T-helper 2 cell (primary cell): ENCODE results near the gene ACSS1.

ENCODE experiments used
- DNase-seq, 5 experiments: peaks; one replicate each; pipeline versions ENCODE4 v3.0.0 to v3.0.0-alpha.2; 2012 to 2022

Gene ACSS1

DNA sequence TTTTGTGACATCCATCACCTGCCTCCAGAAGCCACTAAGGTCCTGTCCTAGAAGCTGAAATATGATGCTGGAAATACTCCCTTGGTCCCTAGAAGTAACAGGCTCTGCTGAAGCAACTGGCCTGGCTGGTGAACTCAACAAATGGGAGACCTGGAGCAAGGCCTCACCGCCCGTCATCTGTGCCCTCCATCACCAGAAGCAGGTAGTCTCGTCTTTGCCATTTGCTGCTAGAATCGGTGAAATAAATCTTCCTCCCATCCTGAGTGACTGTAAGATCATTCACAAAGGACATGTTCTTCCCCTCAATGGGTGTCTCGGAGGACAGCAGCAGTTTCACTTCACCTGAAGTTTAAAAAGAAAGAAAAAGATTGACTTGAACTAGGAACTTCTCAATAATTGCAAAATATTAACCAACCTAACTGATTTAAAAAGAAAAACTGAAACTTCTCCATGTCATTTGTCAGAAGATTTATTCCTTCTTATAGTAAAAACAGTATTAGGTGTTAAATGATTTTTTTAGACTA, 87.8 kb downstream of the ACSS1 start:
- DNase-seq: no peak

DNA sequence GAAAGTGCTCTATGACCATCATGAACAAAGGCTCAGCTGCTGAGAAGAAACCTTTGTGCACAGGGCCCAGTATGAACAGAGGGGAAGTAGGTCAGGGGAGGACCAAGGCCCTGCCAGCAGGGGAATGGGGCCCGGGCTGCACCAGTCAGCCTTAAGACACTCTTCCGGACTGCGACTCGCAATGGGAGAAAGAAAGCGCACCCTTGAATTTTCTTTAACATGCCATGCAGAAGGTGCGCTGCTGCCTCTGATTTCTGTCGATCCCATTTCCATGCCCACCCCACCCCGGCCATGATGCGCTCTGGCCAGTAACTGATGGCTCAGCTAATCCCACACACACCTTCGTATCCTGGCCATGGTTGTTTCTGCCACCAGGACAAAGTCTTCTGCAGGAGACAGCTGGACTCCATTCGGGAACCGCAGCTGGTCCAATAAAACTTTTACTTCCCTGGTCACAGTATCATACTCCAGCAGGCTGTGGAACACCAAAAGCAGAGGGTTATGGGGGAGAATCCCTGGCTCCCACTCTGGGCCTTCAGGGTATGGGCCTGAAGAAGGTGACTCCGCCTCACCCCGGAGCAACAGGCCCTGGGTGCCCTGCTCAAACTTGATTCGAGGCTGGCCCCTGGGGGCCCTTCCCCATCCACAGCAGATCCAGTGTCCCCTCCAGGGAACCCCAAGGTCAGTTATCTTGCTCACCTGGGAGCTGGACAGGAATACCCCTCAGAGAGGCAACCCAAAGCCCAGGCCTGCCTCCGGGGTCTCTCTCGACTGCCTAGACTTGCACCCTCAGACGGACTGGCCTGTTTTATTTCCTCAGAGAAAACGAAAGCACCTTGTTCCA, 88.5 kb downstream of the ACSS1 start:
- no peak for DNase-seq

DNA sequence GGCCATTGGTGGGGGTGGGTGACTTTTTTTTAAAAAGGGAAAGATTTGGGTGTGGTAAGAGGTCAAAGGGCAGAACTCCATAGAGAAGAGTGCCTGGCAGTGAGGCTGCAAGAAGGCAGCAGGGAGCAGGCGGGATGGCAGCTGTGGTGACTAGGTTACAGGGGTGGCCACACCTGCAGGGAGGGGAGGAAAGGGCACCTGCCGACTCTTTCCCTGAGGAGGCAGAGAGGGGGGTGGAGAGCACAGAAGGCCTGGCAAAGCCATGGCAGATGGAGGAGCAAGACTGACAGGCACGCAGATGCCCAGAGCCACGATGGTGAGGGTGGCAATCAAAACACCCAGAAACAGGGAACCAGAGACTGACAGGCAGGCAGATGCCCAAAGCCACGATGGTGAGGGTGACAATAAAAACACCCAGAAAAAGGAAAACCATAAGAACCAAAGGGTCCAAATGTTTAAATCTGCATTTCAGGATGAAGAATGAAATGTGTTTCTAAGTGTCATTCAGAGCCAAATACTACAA, 89.6 kb downstream of the ACSS1 start:
- DNase-seq: no peak

GRCh38 chr20:24966317-24967012, 91.5 kb downstream of the ACSS1 start:
- DNase-seq: no peak

- DNase-seq: no peak
These were observed 92.6 kb downstream of the ACSS1 start for GRCh38 chr20:24965065-24965919.

DNA sequence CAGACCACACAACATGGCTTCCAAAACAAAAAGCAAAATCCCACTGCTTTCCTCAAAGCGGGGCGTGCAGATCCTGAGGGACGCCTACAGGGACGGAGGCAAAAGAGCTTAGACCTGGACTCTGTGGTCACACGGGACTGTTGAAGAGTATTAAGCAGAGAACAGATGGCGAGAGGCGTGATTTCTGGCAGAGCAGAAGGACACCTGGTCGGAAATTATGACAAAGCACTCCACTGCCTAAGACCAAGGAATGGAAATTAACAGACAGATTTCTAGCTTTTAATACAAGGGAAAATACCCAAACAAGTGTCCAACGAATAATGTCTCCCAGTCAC, 93.5 kb downstream of the ACSS1 start:
- no peak for DNase-seq

DNA sequence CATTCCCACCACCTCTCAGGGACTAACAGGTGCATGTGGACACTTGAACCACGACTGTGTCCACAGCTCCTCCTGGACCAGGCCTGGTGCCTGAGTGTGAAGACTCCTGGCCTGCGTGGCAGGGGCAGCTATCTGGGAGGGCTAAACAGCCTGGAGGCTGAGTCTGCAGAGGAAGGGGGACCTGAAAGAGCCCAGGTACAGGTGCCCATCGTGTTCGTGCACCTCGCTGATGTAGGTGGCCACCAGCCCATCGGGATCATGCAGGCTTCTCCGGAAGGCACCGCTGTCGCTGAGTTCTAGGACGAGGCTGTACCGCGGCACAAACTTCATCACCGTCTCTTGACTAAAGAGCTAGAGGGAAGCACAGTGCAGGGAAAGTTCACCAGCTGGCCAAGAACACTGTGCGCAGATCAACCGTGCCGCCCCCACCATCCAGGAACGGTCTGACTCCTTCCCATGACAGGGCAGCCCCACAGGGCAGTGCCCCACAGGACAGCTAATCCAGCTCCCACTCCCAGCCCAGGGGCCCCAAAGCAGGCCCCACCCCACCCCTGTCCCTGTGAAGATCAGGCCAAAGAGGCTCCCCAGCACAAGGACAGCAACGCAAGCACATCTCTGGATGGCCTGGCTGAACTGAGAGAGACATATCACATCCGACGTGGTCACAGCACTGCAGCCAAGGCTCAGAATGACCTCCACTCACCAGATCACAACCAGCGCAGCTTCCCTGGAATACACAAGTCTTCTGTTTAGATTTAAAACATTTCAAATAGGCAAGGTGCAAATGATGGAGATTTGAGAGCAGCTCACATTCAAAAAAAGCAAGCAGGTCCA, 94.0 kb downstream of the ACSS1 start:
- no peak for DNase-seq

DNA sequence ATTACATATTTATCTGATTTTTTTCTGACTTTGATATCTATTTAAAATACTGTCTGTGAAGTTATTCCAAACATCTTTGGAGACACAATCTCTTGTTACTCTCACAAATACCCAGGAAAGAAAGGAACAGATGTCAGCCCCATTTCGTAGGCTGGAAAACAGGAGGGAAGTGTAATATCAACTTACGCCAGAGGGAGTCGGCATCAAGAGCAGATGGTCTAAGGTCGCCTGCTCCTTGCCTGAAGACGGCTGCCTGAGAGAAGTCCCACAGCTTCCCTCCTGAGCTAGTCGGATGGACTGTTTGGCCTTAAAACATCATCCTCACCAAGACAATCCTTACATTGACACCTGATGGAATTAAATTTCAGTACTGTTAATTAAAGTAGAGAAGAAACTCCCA, 95.4 kb downstream of the ACSS1 start:
- no peak for DNase-seq

- no peak for DNase-seq
These were observed 95.8 kb downstream of the ACSS1 start for GRCh38 chr20:24962182-24962492.

DNA sequence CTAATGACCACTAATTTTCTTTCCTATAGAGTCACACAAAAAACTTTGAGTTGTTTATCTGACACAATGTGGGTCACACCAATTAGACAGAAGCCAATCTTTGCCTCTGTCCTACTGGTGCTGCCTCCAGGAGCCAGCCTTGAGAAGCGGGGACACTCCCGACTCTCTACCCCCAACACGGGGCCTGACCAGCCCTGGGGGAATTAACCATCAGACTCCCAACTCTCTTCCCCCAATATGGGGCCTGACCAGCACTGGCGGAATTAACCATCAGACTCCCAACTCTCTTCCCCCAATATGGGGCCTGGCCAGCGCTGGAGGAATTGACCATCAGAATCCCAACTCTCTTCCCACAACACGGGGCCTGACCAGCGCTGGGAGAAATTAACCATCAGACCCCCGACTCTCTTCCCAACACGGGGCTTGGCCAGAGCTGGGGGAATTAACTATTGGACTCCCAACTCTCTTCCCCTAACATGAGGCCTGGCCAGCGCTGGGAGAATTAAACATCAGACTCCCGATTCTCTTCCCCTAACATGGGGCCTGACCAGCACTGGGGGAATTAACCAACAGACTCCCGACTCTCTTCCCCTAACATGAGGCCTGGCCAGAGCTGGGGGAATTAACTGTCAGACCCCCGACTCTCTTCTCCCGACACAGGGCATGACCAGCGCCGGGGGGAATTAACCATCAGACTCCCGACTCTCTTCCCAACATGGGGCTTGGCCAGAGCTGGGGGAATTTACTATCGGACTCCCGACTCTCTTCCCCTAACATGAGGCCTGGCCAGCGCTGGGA, 96.4 kb downstream of the ACSS1 start:
- no peak for DNase-seq

DNA sequence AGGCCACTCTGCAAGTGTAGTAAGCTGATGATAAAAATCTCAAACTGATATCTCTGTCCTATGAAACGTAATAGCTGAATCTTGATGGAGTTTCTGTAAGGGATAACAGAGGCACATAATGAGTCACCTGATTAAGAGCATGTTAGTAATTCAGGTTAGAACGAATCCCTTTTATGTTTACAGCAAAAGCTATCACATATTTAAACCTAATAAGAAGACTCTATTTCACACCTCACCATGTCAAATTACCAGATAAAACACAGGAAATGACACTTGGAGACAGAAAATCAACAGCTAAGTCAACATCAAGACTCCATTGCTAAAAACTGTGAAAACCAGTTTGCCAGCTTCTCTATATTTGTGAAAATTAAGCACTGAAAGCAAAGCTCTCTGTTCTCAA, 97.1 kb downstream of the ACSS1 start:
- peak in 2 of 5 experiments; percentile 79 to 83 for DNase-seq

DNA sequence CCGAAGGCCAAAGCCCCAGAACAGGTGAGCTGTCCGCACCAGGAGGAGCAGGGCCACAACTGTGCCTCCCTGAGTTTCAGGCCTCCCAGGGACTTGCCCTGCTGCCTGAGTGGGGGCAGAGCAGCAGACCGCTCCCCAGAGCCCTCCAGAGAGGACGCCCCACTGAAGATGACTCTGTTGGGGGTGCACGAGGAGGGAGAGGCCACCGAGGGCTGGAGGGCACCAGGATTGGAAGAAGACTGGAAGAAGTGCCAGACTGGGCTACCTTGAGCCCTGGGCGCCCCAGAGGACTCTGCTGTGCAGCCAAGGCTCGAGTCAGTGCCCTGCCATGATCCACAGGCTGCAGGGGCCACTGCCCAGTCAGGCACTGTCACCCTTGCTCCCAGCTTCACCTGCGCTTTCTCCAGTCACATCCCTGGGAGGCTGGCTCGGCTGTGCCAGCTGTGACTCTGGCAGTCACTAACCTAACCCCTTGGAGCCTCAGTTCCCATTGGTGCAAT, 97.6 kb downstream of the ACSS1 start:
- no peak for DNase-seq

DNA sequence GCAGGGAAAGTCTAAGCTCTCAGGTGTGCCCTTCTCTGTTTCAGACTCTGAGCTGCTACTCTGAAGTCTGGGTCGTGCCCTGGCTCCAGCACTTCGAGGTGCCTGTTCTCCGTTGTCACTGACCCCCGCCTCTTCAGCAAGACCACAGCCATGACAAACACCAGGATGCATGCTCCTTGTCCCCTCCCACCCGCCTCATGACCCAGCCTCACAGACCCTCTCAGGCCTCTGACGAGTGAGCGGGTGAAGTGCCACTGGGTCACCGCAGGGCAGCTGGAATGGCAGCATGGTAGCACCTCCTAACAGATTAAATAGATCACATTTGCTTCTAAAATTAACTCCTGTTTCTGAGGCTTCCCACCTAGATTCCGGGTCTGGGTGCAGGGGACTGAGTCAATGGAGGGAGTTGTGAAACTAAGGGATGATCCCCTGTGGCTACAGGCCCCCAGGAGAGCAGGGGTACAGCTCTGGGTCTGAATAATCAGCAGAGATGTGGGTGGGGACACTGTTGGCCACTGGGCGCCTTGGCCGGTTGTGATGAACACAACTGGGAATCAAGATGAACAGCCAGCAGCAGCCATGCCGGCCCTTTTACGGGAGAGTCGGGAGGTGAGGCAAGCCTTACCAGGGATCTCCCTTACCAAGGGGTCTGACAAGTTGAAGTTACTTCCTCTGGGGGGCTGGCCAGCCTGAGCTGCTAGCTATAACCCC, 98.2 kb downstream of the ACSS1 start:
- DNase-seq: no peak

DNA sequence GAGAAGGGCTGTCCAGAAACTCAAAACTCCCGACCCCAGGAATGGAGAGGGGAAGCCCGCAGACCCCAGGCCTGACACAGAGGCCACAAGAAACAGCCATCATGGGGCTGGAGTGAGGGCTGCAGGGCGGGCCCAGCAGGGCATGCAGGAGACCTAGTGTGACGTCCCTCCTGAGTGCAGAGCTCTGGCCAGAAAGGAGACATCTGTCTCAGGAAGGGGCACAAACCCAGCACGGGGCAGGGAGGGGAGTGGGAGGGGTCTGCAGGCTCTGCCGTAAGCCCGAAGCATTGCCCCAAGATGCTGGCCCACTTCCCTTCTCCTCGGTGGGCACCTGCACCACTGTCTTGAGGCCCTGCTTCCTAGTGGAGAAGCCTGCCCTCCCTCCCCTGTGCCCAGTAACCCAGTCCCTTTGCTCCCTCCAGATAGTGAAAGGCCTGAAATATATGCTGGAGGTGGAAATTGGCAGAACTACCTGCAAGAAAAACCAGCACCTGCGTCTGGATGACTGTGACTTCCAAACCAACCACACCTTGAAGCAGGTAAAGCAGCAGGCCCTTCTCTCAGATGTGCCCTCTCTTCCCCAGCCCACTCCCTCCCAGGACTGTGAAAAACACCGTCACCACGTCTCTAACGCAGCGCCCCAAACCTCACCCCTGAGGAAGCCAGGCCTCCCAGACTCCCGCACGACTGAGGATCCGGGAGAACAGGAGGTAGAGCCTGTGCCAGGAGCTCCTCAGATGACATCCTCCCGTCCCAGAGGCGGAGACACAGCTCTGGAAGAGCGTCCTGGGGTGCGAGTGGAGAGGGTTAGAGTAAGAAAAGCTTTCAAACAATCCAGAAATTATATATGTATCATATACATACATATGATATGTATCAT, 99.2 kb downstream of the ACSS1 start:
- DNase-seq: no peak

DNA sequence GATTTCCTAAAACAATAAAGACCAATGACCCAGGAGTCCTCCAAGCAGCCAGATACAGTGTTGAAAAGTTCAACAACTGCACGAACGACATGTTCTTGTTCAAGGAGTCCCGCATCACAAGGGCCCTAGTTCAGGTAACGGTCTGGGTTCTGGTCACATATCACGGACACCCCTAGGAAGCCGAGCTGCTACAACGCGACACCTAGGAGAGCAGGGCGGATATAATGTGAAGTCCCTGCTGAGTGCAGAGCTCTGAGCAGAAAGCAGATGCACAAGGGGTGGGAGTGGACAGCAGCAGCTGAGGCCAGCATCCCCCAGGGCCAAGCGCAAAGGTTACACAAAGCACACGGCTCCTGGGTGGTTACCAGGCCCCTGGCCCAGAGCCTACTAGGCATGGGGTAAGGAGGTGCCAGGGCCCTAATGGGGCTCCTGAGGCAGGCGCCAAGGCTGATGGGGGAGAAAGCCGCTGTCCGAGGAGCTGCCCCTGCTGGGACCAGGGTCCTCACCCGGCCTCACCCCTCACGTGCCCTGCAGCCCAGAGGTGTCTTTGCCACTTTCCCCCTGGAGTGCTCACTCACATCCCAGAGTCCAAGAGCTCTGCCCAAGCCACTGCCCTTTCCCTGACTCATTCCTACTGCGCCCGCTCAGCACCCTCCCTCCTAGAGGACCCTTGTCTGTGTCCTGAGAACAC, 100.5 kb downstream of the ACSS1 start:
- no peak for DNase-seq
